GM19468 (cell line): ENCODE measurements around the gene NLGN2.

ENCODE experiments used
- ATAC-seq: cut with Tn5 transposase; IDR thresholded peaks from one replicate; pipeline ENCODE4 v1.9.1; 2021; ENCODE audit warnings: mild to moderate bottlenecking, moderate library complexity, moderate number of reproducible peaks; ENCODE audit not compliant: unreplicated experiment; ENCODE audit errors: extremely low read depth

The NLGN2 gene

DNA sequence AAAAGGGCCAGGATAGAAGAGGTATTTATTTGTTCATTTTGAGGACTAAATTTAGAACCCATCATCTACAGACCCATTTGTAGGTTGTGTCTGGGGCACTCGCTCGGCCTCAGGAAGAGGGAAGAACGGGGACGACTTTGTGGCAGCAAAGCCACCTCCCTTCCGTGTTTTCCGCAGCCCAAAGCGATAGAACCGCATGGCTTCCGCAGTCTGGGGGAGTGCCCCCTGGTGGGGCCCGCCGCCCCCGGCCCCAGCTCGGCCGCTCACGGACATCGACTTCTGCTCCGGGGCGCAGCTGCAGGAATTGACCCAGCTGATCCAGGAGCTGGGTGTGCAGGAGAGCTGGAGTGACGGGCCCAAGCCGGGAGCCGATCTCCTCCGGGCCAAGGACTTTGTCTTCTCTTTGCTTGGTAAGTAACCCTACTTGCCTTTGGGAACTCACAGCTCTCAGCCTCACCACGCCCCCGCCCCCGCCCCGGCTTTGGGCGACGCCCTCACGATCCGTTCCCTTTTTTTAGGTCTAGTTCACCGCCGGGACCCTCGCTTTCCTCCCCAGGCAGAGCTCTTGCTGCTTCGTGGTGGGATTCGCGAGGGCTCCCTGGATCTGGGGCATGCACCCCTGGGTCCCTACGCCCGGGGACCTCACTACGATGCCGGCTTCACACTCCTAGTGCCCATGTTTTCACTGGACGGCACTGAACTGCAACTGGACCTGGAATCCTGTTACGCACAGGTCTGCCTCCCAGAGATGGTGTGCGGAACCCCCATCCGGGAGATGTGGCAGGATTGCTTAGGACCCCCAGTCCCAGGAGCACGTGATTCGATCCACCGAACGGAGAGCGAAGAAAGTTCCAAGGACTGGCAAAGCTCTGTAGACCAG is 28.3 kb downstream of the NLGN2 start:
- ATAC-seq: no peak

DNA sequence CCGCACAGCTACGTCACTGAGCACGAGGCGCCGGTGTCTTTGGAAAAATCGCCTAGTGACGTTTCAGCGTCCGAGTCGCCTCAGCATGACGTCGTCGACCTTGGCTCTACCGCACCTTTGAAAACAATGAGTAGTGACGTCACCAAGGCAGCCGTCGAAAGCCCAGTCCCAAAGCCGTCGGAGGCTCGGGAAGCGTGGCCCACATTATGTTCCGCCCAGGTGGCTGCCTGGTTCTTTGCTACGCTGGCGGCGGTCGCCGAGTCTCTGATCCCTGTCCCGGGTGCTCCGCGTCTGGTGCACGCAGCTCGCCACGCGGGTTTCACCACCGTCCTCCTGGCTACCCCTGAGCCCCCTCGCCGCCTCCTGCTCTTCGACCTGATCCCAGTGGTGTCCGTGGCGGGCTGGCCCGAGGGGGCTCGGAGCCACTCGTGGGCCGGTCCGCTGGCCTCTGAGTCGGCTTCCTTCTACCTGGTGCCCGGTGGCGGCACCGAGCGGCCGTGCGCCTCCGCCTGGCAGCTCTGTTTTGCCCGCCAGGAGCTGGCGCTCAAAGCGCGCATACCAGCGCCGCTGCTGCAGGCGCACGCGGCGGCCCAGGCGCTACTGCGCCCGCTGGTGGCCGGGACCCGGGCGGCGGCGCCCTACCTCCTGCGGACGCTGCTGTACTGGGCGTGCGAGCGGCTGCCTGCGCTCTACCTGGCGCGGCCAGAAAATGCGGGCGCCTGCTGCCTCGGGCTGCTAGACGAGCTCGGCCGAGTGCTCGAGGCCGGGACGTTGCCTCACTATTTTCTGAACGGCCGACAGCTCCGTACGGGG is 29.1 kb downstream of the NLGN2 start:
- ATAC-seq: no peak

DNA sequence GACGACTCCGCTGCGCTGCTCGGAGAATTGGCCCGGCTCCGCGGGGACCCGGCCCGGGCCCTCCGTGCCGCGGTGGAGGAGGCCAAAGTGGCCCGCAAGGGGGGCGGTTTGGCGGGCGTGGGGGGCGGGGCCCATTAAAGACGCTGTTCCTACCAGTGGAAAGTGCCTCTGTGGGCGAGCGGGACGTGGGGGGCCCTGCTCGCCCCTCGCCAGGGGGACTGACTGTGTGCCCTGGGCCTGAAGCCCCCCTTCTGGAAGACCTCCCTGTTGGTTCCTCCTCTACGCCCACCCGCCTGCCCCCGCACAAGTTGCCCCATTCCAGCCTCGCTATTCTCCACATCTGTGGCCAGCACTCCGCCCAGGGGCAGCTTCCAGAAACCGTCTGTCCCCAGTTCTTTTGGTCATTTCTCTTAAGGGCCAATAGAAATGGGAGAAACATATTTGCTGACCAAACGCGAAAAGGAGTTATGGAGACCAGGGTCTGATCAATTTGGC is 29.8 kb downstream of the NLGN2 start:
- no peak for ATAC-seq

DNA sequence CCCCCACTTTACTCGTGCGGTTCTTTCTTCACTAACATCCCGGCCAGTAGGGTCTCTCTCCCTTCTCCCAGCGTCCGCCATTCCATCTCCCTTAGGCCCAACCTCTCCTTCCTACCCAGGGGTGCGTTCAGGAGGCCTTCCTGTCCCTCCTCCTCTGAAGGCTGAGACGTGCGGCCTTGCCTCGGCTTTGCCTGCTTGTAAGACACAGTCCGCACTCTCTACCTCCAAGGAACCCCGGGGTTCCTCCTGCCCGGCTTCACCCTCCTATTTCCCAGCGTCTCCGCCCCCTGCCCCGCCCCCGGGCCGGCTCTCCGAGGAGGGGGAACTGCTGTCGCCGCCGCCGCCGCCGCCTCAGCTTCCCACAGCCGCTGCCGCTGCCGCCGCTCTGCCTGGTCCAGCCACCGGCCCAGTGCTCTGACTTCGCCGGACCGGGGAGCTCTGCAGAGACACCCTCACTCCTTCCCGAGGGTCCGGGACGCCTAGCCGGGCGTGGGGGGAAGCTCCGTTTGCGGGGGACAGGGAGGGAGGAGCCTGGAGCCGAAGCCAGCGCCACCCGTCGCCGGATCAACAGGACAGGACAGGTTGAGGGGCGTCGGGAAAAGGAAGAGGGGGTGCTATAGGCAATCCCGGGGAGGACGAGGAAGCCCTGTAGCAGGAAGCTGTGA is 30.4 kb downstream of the NLGN2 start:
- ATAC-seq: no peak

DNA sequence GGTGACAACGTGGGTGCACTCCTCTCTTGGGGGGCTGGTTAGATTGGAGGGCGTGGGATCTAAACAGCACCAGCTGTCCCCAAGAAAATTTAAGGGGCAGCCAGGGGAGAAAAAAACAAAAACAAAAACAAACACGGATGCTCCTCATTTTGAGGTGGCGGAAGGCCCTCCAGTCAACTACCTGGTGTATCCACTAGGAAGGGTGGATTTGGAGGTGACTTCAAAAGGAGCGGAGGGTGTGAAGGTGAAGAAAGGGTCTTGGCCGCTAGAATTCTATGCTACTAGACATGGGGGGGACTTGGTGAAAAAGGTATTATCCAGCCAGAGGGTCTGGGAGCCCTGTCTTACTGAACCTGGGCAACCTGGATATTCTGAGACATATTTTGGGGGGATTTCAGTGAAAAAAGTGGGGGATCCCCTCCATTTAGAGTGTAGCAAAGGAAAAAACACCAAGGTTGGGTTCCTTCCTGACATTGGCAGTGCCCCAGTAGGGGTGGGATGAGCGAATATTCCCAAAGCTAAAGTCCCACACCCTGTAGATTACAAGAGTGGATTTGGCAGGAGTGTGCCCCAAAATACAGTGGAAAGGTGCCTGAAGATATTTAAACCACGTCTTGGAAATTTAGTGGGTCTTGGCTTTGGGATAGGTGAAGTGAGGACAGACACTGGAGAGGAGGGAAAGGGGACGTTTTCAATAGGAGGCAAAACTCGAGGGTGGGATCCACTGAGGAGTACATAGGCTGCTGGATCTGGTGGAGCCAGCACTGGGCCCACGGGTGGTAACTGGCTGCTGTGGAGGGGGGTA is 31.2 kb downstream of the NLGN2 start:
- no peak for ATAC-seq

DNA sequence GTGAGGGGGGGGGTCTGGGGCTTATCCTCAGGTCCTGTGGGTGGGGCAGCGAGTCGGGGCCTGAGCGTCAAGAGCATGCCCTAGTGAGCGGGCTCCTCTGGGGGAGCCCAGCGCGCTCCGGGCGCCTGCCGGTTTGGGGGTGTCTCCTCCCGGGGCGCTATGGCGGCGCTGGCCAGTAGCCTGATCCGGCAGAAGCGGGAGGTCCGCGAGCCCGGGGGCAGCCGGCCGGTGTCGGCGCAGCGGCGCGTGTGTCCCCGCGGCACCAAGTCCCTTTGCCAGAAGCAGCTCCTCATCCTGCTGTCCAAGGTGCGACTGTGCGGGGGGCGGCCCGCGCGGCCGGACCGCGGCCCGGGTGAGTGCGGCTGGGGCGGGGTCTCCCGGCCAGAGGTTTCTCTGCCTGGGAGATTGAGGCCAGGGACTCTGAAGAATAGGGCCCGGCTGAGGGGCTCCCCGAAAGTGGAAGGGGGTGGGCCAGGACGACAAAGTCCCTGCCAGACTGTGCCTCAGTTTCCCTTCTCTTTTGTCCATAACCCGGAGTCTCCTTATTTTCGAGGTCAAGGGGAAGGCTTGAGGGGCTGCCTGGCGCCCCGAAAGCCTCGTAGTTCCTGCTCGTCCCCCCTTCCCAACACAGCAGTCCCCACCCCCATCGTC is 31.9 kb downstream of the NLGN2 start, which contains the start of gene FGF11:
Gene FGF11 (plus strand): TSS at position 51 of the 651 bp plus-strand sequence. CDS start 109 bp downstream, at position 160.
- ATAC-seq: no peak

DNA sequence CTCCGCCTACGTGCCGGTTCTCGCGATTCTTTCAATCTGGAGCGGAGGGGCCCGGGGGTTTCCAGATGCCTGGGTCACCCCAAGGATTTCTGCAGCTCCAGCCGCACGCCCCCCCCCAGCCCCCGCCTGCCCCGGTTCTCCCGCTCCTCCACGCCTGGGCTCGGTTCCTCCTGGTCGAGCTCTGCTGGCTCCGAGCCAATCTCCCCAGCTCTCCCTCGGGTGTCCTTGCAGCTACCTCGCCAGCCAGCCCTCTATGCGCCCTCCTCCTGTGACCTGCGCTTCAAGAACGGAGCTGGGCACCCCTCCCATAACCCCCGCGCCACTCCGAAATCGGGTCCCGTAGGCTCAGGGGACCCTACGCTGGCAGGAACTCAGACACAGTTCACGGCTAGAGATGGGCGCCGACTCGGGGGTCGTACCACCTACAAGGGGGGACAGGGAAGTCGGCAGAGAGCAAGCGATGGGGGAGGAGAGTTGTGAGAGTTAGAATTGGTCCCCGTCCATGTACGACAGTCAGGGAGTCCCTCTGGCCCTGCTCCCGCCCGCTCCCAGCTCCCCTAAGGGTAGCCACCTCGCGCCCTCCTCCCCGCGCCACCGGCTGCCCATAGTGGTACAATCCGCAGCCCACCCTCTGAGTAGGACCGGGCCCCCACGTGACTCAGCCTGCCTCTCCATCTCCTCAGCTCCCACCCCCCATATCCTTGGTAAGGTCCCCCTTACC is 32.6 kb downstream of the NLGN2 start:
- no peak for ATAC-seq

DNA sequence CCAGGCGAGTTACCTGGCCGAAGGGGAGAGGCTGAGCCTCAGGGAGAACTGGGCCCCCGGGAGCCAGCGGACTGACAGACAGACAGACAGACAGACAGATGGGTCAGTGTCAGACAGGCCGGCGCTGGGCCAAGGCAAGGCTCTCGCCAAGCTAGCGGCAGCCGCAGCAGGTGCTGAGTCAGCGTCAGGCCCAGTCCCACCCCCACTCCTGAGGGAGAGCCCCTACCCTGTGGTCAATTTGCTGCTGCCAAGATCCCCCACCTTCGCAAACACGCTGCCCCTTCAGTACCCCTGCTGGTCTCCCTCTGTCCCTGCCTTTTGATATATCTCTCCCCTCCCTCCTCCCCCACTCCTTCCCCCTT is 33.2 kb downstream of the NLGN2 start:
- no peak for ATAC-seq

DNA sequence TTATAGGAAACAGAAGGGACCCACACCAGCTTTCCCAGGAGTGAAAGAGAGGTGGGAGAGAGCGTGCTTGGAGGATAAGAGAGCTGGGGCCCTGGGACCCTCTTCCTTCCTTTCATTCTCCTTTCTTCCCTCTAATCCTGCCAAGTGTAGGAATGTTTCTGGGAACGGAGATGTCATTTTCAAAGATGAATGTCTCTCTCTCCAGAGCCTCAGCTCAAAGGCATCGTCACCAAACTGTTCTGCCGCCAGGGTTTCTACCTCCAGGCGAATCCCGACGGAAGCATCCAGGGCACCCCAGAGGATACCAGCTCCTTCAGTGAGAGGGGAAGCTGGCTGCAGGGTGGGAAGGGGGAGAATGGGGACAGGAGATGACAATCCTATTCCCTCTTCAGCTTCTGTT is 33.6 kb downstream of the NLGN2 start:
- ATAC-seq: no peak

DNA sequence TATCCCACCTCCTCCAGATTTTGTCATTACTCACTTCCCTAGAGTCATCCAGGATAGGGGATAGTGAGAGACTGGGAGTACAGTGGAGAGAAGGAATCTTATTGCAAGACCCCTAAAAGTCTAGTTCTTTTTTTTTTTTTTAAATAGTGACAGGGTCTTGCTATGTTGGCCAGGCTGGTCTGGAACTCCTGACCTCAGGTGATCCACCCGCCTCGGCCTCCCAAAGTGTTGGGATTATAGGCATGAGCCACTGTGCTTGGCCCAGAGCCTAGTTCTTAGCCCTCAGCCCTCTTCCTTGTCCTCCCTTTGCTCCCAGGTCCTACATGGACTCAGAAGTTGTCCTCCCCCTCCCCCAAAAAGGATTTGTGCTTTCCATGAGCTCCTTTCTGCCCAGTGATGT is 34.5 kb downstream of the NLGN2 start:
- no peak for ATAC-seq

DNA sequence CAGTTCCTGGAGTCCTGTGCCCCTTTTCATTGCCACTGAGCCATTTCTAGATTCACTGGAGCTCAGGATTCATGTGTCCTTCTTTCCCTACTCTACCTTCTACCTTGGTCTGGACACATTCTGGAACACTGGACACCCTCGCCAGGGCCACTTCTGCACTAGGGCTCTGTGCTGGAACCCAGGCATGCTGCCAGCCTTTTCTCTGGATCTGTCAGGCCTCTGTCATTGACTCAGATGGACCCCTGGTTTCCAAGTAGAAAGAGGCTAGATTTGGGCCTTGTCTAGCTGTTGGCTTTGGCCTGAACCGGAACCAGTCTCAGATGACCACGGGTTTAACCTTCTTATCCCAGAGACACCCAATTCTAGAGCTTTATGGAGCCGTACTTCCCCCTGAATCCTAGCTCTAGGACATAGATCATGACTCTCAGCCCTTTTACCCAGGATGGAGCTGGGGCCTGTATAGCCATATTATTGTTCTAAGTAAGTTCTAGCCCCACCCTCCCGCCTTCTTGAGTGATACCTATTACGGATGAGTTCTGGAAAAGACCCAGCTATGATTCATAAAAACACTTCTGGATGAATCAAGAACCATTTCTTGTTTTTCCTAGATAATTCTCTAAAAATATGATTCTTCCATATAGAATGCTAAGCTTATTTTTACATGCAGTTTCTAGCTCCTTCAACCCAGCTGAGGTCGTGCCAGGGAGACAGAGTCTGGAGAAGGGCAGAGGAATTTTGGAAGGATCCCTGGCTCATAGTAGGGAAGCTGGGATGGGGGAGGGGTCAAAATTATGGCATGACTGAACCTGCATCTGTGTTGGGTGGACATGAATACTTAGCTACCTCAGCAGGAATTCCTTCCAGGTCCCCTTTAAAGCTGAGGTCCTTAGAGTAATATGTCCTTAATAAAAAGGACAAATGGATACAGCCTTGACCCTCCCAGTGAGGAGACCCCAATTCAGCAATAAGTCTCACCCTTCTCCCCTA is 36.1 kb downstream of the NLGN2 start:
- no peak for ATAC-seq

DNA sequence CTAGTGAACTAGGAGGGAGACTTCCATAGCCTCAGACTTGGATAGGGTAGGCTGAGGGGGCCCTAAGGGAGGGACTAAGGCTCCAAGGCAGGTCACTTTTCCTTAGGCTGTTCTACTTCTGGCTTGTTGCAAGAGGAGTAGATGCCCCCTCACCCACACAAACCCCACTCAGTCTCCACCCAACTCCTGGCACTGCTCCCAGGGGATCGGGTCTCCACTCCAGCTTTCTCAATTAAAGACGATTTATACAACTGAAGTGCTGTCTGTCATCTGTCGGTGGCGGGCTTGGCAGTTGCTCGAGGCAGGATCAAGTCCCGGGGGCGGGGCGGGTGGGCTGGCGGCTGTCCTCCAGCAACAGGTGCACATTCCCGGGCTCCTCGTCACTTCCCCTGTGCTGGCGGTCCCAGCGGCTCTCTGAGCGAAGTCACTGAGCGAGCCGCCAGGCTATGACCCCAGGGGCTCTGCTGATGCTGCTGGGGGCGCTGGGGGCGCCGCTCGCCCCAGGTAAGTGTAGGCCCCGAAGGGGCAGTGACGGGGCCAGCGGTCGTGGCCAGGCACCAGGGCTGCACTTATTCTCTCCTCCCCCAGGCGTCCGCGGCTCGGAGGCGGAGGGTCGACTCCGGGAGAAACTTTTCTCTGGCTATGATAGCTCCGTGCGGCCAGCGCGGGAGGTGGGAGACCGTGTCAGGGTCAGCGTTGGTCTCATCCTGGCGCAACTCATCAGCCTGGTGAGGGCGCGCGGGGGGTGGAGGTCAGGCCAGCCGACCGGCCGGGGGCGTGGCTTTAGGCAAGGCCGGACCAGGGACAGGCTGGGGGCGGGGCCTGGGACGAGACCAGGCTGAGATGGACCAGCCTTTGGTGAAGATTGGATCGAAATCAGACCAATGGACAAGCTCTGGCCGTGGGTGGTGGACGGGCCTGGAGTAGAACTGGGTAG is 37.3 kb downstream of the NLGN2 start, which contains the start of gene CHRNB1:
Gene CHRNB1 (plus strand): TSS at position 380 of the 937 bp plus-strand sequence. CDS start 67 bp downstream, at position 447.
- ATAC-seq: no peak

DNA sequence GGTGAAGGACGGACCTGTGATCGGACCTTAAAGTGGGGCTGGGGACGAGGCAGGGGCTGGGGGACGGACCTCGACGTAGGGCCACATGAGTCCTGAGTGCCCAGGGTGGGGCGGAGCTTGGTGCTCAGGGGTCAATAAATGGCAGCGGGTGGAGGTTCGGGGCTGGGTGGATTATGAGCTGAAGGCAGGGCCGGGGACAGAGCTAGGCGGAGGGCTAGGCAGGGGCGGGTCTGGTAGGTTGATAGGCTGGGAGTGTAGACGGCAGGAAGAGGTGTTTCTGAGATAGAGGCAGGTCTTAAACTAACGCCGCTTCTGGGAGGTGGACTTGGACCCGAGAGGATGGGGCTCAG is 37.9 kb downstream of the NLGN2 start:
- no peak for ATAC-seq

DNA sequence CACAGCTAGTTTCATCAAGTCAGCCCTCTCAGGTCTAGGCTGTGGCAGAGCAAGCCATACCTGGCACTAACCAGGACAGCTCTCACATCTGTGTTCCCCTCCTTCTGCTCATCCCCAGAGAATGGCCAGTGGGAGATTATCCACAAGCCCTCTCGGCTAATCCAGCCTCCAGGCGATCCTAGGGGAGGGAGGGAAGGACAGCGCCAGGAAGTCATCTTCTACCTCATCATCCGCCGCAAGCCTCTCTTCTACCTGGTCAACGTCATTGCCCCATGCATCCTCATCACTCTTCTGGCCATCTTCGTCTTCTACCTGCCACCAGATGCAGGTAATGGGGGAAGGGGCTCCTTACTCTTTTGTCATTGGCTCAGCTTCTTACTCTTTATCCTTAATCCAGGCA is 40.8 kb downstream of the NLGN2 start:
- no peak for ATAC-seq

DNA sequence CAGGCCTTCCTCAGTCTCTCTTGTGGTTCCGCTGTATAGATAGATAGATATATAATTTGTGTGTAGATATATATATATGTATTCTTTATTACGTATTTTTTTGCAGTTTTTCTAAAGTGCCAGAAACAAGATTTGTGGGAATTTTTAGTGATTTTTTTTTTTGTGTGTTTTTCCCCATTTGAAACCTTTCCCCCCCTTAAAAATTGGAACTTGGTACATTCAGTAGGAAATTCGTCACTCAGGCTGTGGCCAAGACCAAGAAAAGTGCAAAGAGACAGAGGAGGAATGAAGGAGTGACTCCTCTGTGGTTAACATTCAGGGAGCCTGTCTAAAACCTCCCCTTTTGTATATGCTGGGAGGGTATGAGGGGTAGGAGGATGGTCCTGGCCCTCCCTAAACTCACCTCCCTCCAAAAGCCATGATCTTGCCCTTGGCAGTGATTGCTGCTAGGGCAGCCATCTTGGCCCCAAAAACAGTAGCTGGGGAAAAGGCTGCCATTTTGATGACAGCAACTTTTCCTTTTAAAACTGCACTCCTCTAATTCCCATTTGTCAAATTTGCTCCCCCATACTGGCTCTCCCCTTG is 52.4 kb downstream of the NLGN2 start:
- ATAC-seq: no peak
